C4-2B (cell line): ENCODE measurements around the gene KLF11.

ENCODE experiments used
- CTCF ChIP-seq: fragments of 450-650 bp; conservative IDR thresholded peaks from 2 replicates; pipeline ENCODE4 v1.5.1; 2017; ENCODE audit warnings: mild to moderate bottlenecking
- ZFX ChIP-seq: fragments of 450-650 bp; IDR thresholded peaks from 2 replicates; pipeline ENCODE4 v1.6.1; 2017

DNA sequence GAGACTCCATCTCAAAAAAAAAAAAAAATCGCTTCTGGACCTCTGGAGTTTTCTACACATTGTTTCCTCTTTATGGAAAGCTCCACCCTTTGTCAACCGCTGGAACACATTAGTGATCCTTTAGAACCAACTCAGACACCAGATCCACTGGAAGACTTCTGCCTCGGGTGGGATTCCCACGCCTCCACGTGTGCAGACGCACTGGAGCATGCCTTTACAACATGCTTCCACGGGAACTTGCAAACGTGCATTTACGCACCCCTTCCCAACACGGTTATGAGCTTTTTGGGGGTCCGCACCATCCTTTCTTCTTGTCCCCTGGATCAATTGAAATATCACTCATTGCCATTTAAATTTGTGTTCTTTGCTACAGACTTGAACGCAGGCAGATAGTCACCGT is 31.8 kb downstream of the KLF11 start:
- no peak for TF ChIP-seq CTCF
- no peak for TF ChIP-seq ZFX
